NCI-H524 (cell line): ENCODE results near the gene STAC.
"Not testable (repeated sequence)": the region's sequence is repeated elsewhere in the genome, so short reads cannot be mapped to it uniquely, and the experiment has no call there.

Experiments
- DNase-seq, 2 experiments: peaks; one replicate each; lab custom pipeline; 2025; lab: John Stamatoyannopoulos, UW

The STAC gene

DNA sequence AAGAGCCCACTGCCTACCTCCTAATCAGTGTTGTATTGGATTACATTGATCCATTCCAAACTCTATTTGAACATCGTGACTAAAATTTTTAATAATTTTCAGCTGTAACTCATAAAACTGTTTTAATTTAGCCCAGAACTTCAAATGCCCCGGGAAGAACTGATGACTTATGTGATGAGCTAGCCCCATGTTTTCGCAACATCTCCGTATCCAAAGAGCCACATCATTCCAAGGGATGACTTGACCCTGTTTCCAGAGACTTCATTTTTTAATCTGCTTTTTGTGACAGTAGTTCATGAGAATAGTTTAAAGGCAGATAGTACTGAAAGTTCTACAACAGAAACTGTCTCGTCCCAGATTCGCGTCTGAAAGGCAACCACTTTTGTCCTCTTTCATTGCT, 97.4 kb downstream of the STAC start:
- no peak for DNase-seq

DNA sequence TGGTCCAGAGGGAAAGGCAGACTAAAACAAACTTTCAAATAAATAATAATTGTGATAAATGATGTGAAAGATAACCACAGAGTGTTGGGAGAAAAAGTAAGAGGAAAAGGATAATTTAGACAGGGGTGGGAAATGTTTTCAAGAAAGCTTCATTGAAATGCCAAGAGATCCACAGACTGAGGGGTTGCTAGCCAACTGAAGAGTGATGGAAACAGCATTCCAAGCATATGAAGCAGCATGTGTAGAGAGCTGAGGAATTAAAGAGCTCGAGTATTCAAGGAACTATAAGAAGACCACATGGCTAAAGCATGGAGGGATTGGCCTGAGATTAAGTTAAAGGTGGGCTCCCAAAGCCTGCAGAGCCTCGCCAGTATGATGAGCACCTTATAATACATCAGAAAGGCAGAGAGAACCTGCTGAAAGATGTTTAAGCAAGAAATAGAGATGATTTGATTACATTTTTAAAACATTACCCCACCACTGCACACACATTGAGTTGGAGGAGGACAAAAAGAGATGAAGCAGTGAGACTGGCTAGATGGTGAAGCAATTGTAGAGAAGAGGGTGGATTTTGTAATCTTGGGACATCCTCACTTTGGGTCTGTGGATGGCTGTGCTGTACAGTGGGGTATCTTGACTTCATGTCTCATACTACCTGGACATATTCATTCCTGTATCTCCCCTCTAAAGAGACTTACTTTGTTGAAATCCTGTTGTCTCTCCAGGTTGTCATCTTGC, 100.8 kb downstream of the STAC start:
- no peak for DNase-seq

DNA sequence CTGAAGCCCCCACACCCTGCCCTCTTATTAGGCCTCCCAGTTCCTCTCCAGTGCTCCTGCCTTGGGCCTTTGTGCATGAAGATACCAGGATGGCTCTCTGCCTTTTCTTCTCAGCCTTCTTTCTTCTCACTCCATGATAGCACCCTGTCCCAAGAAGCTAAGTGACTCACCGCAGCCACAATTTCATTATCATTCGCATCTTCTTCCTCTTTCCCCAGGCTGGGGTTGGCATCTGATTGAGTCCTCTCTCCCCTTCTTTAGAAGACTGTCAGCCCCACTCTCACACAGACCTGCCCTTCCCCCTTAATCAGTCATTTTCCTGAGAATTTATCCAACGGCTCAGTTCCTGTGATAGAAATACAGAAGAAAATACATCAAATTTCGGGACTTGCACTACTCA, 102.0 kb downstream of the STAC start:
- DNase-seq: no peak

DNA sequence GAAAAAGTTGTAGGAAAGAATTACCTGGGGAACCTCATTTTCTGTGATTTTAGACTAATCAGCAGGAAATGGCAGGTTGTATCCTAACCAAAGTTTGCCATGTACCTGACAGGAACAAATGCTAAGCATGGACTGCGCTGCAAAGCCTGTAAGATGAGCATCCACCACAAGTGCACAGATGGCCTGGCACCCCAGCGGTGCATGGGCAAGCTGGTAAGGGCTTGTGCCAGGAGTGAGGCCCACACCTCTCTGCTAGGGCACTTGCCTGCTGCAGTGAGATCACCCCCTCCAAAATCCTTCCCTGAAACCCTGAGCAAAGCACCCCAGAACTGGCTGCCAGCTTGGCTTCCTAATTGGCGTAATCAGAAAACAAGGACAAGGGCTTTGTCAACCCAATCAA, 102.6 kb downstream of the STAC start:
- peak in 1 of 2 experiments; percentile 4 for DNase-seq

- DNase-seq: no peak
Observed at GRCh38 chr3:36483709-36484108, 103.4 kb downstream of the STAC start.

- no peak for DNase-seq
Observed at GRCh38 chr3:36484386-36484785, 104.1 kb downstream of the STAC start.

GRCh38 chr3:36486009-36486795, 105.9 kb downstream of the STAC start:
- DNase-seq: no peak

GRCh38 chr3:36487616-36488015, 107.3 kb downstream of the STAC start:
- no peak for DNase-seq

- no peak for DNase-seq
Observed at GRCh38 chr3:36488077-36488789, 107.9 kb downstream of the STAC start.

DNA sequence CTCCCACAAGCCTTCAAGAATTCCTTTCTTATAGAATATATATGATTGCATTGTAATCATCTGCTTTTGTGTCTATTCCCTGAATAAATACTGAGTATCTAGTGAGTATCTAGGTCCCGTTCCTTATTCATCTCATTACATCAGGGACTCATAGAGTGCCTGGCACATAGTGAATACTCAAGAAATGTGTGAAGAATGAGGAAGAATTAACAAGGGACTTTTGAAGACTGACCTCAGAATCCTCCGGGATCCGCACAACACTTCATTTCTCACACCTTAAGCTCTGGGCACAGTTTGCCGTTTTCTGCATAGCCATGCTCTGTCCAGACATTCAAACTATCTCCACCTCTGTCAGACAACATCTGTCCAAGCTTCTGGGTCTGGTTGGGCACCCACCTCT, 108.8 kb downstream of the STAC start:
- DNase-seq: no peak

DNA sequence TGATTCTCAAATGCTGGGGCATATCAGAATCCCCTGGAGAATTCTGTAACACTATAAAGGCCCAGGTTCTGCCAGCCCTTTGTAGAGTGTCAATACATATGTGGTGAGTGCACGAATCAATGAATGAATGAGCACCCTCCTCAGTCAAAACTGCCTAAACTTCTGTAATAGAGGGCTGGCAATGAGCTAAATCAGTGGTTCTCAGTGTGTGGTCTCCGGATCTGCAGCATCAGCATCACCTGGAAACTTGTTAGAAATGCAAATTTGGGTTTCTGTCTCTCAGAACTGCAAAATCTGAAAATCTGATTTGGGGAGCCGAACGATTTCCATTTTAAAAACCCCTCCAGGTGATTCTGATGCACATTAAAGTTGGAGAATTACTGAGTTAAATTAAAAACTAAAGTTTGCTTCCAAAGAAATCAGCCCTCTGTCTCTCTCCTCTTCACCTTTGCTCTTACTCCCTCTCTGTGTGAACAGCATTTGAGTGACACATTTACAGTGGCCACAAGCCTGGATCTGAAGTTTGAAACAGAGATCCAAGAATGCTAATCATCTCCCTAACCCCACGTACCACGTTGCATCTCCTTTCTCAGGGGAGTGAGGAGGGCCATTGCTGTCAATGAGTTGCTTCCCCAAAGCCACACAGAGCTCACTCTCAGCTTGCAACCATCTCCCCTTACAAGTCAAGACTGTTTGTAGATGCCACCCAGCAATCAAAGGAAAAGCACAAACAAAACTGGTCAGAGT, 109.5 kb downstream of the STAC start:
- DNase-seq: no peak

DNA sequence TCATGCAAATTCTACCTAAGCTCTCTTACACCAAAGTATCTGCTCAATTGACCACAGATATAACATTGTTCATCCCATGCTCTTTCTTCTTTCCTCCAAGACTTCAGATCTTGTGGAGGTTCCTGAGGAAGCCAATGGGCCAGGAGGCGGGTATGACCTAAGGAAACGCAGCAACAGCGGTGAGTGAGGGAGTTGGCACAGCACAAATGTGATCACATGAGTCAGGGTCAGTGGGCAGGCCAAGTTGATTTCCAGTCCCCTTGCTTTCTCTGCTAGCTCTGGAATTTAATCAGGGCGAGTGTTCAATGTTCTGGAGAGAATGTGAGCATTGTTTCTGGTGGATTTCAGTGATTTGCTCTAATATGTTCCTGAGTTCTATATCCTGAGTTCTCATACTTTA, 112.7 kb downstream of the STAC start:
- DNase-seq: no peak

- DNase-seq: no peak
Observed at GRCh38 chr3:36494461-36495109, 114.3 kb downstream of the STAC start.

DNA sequence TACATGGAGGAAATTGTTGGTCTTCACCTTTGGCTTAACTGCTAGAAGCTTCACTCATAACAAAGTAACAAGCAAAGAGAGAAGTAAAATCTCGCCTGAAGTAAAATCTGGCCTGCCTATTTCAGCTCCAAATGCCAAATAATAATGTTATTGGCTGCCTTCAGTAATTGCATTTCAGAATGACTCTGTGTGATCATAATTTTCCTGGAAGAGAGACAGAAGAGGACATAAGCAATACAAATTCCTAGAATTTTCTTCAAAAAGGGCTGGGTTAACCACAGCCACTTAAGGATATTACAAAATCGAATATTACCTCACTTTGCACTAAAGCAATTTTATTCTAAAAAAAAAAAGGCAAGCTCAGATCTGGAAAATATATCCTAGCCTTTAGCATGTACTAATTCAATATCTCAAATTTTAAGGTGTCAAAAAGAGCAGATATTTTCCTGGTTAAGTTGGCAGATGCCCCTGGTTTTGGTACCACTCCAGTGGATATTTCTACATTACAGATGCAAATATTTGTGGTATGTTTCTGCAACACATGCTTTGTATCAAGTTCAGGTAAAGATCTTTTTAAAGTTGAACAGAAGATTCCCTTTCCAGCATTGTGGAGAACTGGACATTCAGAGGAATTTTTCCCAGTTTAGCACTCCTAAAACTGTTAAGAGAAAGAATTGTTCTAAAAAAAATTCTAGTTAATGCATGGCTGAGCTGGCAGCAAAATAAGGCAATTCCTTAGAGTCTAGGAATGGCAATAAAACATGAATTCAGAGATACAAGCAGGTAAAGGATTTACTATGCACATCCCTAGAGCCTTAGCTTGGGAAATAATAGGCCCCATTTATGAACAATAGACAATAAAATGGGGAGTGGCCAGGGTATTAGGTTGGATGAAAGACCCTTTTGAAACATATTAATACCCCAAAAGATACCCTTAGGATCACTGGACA, 116.7 kb downstream of the STAC start:
- DNase-seq: no peak

DNA sequence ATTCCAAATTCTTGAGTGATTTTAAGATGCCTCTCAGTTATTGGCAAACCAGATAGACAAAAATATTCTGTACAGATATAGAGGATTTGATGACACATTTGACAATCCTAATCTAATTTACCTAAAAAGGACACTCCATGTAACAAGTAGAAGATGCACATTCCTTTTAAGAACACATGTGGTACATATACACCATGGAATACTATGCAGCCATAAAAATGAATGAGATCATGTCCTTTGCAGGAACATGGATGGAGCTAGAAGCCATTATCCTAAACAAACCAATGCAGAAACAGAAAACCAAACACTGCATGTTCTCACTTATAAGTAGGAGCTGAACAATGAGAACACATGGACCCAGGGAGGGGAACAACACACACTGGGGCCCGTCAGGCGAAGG, 119.7 kb downstream of the STAC start:
- DNase-seq: not testable (repeated sequence)

DNA sequence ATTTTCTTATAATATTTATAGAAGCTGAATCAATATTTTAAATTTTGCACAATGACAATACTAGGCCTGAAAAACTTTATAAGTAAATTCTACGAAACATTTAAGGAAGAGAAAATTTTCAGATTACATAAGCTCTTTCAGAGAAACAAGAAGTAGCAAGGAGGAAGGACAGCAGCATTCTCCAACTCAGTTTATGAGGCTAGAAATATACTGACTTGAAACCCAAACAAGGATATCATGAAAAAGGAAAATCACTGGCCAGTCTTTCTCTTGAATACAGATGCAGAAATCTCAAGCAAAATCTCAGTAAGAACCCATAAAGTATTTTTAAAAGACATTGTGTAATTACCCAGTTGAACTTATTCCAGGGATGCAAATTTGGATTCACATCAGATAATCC, 121.3 kb downstream of the STAC start:
- no peak for DNase-seq

DNA sequence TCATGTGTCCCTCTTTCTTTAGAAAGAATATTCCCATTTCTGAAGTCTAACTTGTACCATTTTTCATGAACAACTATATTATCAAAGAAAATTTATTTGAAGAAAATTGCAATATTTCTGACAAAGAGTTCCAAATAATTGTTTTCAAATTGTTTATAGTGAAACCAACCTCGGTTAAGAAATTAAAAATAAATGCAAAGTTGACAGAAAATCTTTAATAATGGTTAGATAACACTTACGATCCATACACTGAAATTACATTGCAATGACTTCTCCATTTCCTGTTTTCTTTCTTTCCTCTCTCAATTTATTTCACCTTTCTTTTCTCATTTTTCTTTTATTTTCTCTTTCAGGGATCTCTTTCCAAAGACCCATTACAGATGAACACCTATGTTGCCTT, 125.1 kb downstream of the STAC start:
- no peak for DNase-seq

- no peak for DNase-seq
Observed at GRCh38 chr3:36511791-36512486, 131.6 kb downstream of the STAC start.

DNA sequence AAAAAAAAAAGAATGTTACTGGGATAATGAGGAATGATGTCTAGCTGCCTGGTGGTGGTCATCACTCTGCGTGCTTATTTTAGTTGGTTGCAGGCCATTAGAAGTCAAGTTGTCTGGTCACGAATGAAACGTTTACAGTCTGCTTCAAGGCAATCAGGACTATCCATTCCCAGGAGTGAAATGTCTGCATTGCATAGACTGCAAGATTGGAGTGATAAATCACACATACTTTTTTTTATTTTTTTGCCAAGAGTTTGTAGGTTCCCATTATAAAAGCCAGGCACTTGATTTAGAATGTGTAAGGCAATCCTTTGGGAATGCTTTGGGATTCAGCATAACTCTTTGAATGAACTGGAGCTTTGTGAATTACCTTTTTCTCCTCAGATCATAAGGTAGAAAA, 132.3 kb downstream of the STAC start:
- no peak for DNase-seq

DNA sequence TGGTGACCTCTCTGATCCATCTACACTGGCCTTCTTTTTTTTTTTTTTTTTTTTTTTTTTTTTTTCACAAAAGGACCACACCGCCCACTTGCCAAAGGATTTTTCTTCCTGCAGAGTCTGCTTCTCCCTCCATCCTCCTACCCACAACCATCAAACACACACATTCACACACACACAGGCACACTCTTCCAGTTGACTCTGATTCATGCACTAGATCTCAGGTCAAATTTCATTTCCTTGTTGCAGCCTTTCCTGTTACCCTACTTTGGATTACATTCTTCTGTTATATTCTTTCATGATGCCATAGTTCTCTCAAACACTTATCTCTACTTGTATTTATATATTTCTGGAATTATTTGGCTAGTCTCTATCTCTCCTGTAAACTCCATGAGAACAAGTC, 133.9 kb downstream of the STAC start:
- DNase-seq: no peak
